GM18499 (cell line): ENCODE measurements around the gene HEMGN.
"Not testable (repeated sequence)": the region's sequence is repeated elsewhere in the genome, so short reads cannot be mapped to it uniquely, and the experiment has no call there.

ENCODE experiments used
- ATAC-seq: cut with Tn5 transposase; IDR thresholded peaks from one replicate; pipeline ENCODE4 v1.9.1; 2021; ENCODE audit warnings: moderate number of reproducible peaks; ENCODE audit not compliant: insufficient read depth, unreplicated experiment

Gene HEMGN

GRCh38 chr9:97966493-97966892, 28.5 kb upstream of the HEMGN start:
- no peak for ATAC-seq

GRCh38 chr9:97964901-97965300, 26.9 kb upstream of the HEMGN start:
- ATAC-seq = no peak

GRCh38 chr9:97963232-97963631, 25.3 kb upstream of the HEMGN start:
- ATAC-seq = no peak

GRCh38 chr9:97962575-97962974, 24.6 kb upstream of the HEMGN start:
- ATAC-seq = no peak

GRCh38 chr9:97962136-97962535, 24.2 kb upstream of the HEMGN start:
- ATAC-seq = no peak

- ATAC-seq = no peak
Measured at GRCh38 chr9:97961361-97961760, 23.4 kb upstream of the HEMGN start.

DNA sequence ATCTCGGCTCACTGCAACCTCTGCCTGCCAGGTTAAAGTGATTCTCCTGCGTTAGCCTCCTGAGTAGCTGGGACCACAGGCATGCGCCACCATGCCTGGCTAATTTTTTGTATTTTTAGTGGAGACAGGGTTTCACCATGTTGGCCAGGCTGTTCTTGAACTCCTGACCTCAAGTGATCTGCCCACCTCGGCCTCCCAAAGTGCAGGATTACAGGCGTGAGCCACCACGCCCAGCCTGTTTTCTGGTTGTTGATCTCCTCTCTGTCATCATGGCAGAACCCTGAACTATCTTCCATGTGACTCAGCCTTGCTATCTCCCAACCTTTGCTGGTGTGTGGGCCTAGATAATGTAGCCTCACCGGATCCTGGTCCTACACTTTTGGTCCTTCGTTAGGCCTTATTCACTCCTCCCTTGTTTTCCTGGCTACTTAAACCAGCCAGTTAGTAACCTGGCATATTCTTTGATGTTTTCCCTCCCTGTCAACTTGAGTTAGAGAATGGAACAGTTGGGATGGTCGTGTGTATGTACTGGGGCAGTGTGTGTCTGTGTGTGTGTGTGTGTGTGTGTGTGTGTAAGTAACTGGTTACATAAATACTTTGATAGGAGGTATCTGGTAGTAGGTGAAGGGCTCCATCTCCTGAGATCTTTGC, 22.8 kb upstream of the HEMGN start:
- ATAC-seq = not testable (repeated sequence)

DNA sequence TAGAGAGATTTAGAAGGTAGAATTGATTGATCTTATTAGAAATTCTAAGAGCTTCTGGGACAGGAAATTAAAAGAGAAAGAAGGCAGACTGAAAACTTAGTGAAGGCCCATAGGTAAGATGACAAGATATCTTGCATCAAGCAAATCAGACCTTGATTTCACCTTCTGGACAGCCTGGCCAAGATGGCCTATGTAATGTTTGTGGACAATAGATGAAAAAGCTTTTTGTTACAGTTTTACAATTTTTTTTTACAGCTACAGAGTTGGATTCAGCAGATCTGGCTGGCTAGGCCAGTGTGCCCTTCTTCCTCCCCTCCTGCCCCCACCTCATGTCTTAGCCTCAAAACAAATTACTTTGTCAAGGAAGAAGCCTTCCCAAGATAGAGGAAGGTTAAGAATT, 21.6 kb upstream of the HEMGN start:
- ATAC-seq = no peak

- ATAC-seq = no peak
Measured at GRCh38 chr9:97958812-97959511, 21.0 kb upstream of the HEMGN start.

- ATAC-seq = no peak
Measured at GRCh38 chr9:97956331-97956730, 18.4 kb upstream of the HEMGN start.

DNA sequence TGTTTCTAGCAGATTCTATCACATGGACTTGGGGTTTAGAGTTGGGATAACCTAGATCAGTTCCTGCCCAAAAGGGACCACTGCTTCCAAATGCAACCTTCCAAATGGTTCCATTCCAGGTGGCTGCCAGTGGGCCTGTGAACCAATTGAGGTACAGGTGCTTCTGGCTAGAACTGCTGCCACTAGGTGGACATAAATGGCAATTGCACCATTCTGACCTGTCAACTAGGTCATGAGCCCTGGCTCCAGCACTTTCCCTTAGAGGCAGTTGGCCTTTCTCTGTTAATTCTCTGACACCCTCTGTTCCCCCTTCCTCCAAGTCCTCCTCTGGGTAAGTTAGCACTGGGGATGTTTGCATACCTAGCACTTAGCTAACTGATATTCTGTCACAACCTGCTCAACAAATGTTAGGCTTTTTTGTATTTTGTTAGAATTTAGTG, 16.6 kb upstream of the HEMGN start:
- ATAC-seq = no peak

- not testable (repeated sequence) for ATAC-seq
Measured at GRCh38 chr9:97950873-97951272, 12.9 kb upstream of the HEMGN start.

DNA sequence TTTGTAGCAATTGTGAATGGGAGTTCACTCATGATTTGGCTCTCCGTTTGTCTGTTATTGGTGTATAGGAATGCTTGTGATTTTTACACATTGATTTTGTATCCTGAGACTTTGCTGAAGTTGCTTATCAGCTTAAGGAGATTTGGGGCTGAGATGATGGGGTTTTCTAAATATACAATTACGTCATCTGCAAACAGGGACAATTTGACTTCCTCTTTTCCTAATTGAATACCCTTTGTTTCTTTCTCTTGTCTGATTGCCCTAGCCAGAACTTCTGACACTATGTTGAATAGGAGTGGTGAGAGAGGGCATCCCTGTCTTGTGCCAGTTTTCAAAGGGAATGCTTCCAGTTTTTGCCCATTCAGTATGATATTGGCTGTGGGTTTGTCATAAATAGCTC, 9.1 kb upstream of the HEMGN start:
- not testable (repeated sequence) for ATAC-seq

DNA sequence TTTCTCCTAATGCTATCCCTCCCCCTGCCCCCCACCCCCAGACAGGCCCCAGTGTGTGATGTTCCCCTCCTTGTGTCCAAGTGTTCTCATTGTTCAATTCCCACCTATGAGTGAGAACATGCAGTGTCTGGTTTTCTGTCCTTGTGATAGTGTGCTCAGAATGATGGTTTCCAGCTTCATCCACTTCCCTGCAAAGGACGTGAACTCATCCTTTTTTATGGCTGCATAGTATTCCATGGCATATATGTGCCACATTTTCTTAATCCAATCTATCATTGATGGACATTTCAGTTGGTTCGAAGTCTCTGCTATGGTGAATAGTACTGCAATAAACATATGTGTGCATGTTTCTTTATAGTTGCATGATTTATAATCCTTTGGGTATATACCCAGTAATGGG, 7.5 kb upstream of the HEMGN start:
- not testable (repeated sequence) for ATAC-seq

GRCh38 chr9:97944612-97945011, 6.6 kb upstream of the HEMGN start:
- no peak for ATAC-seq

DNA sequence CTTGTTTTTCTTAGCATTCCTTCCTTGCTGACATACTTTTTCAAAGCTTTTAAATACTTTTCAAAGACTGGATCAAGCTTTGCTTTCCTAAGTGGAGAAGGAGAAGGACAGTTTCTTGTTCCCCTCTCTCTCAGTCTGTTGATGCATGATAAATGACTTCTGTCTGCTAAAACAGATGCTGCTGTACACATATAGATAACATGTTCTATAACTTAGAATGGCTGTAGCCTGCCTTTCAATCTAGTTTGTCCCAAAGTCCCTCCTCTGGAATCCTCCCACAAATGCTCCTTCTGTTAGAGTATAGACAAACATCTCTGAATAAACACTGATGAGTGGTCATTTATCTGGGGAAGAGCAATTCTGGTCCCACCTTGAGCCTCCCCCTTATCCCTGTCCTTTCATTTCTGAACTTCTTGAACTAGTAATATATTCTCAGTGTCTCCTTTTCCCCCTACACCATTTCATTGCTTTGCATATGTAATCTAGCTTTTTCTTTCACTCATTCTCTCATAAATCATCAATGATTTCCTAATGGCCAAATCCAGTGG, 5.4 kb upstream of the HEMGN start:
- no peak for ATAC-seq

- ATAC-seq = no peak
Measured at GRCh38 chr9:97941323-97941722, 3.4 kb upstream of the HEMGN start.

GRCh38 chr9:97940741-97941140, 2.8 kb upstream of the HEMGN start:
- ATAC-seq = no peak

- no peak for ATAC-seq
Measured at GRCh38 chr9:97940233-97940632, 2.3 kb upstream of the HEMGN start.

GRCh38 chr9:97936998-97937397, 974 bp downstream of the HEMGN start:
- no peak for ATAC-seq

DNA sequence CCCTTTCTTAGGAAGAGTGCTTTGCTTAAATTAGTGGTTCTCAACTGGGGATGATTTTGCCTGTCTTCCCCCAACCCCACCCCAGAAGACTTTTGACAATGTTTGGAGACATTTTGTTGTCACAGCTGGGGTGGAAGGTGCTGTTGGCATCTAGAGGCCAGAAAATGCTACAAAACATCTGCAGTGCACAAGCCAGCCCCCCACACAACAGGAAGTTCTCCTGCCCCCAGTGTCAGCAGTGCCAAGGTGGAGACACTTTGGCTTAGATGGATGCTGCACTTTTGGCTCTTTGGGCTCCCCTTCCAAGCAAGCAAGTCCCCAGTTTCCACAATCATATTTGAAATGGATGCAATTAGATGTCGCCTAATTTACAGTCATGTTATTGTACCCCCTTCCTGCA, 2.7 kb downstream of the HEMGN start:
- ATAC-seq = no peak
